ENCODE data around the gene GSTM4.
"Not testable (repeated sequence)": the region's sequence is repeated elsewhere in the genome, so short reads cannot be mapped to it uniquely, and the experiment has no call there.

GSTM4 gene

DNA sequence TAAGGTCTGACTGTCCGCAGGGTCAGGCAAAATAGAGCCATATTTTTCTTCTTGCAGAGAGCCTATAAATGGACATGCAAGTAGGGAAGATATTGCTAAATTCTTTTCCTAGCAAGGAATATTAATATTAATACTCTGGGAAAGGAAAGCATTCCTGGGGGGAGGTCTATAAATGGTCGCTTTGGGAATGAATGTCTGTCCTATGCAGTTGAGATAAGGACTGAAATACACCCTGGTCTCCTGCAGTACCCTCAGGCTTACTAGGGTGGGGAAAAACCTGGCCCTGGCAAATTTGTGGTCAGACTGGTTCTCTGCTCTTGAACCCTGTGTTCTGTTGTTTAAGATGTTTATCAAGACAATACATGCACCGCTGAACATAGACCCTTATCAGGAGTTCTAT lies 47.0 kb downstream of the GSTM4 start:
- H3K9me3 Mint-ChIP-seq, H3K36me3 Mint-ChIP-seq, H3K27ac Mint-ChIP-seq, DNase-seq, H3K4me1 Mint-ChIP-seq, H3K4me3 Mint-ChIP-seq, H3K27me3 Mint-ChIP-seq: not testable (repeated sequence)
- CTCF ChIA-PET, result interaction anchor here (1.1 kb wide), 1 partner anchor 59 kb away, joined by 3 read pairs; no protein-coding TSS in a partner anchor

DNA sequence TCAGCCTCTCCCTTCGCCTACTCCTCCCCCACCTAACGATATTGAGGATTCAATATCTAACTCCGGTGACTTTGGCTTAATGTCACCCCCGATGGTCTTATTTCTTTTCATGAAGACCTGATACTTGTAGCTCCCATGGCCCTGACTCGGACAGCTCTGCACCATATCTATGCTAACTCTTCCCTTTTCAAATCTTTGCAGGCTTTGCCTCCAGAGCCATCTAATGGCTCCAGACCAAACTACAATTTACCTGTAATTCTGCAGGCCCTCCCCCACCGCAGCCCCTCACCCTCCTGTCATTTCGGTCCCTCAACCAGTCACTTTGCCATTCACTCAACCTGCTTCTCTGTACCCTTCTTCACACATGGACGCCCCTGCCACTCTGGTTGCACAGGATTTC lies 48.3 kb downstream of the GSTM4 start:
- Mint-ChIP-seq H3K27ac (no peak overlapping the region), H3K9me3 (peaks cover 8% of the 10 kb centered on the region), H3K4me3 (no peak overlapping the region), H3K36me3 (no peaks in the 10 kb centered on the region), H3K27me3 (no peaks in the 10 kb centered on the region), H3K4me1 (no peaks in the 10 kb centered on the region)
- CTCF ChIA-PET, result interaction anchor here (1.1 to 2.1 kb wide), 2 partner anchors 61 to 64 kb away, joined by 3 to 7 read pairs; no protein-coding TSS in a partner anchor
- DNase-seq, result no peak

DNA sequence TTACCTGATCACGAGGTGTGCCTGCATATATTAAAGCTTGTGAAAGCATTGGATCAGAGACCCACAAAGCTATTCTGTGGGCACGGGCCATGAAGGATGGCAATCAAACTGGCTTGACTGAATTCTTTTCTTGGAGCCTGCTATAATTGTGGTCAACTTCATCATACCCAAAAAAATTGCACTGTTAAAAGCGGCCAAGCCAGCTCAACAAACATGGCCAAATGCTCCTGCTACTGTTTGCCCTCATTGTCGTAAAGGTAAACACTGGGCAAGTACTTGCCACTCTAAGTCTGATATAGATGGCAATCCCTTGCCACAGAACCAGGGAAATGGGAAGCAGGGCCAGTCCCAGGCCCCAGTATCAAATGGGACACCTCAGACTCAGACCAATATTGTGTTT lies 49.5 kb downstream of the GSTM4 start:
- no peak overlapping the region for H3K4me3 Mint-ChIP-seq
- no peaks in the 10 kb centered on the region for H3K27me3 Mint-ChIP-seq
- no peak for DNase-seq
- CTCF ChIA-PET, result interaction anchor here (2.1 kb wide), 1 partner anchor 65 kb away, joined by 7 read pairs; no protein-coding TSS in a partner anchor
- no peaks in the 10 kb centered on the region for H3K36me3 Mint-ChIP-seq
- peaks cover 13% of the 10 kb centered on the region for H3K9me3 Mint-ChIP-seq
- H3K27ac Mint-ChIP-seq, result no peak overlapping the region
- H3K4me1 Mint-ChIP-seq, result no peaks in the 10 kb centered on the region

DNA sequence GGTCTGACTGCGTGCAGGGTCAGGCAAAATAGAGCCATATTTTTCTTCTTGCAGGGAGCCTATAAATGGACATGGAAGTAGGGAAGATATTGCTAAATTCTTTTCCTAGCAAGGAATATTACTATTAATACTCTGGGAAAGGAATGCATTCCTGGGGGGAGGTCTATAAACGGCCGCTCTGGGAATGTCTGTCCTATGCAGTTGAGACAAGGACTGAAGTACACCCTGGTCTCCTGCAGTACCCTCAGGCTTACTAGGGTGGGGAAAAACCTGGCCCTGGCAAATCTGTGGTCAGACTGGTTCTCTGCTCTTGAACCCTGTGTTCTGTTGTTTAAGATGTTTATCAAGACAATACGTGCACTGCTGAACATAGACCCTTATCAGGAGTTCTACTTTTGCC lies 53.0 kb downstream of the GSTM4 start:
- peaks cover 22% of the 10 kb centered on the region for H3K27me3 Mint-ChIP-seq
- CTCF ChIA-PET, result interaction anchor here (0.7 kb wide), 1 partner anchor 69 kb away, joined by 4 read pairs; no protein-coding TSS in a partner anchor
- peaks cover 11% of the 10 kb centered on the region for H3K9me3 Mint-ChIP-seq
- H3K36me3 Mint-ChIP-seq, H3K4me3 Mint-ChIP-seq, DNase-seq, H3K4me1 Mint-ChIP-seq, H3K27ac Mint-ChIP-seq: not testable (repeated sequence)

DNA sequence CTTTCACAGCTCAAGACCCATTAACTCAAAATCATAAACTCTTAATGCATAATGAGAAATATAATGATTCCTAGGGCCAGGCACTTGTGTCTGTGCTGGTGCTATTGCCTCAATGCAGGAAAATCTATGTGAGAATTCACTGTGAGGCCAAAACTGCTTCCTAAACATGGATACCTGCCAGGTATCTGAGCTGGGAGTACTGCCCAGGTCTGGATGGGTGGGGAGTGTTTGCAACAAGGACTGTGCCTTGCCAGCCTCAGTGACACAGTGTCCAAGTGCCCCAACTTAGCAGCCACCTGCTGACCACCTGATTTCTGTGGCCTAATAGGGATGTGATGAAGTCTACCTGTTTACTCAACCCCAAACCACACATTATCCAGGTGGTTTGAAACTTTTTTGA lies 53.9 kb downstream of the GSTM4 start:
- H3K9me3 Mint-ChIP-seq, result peaks cover 11% of the 10 kb centered on the region
- CTCF ChIA-PET, result interaction anchor here (0.7 kb wide), 1 partner anchor 69 kb away, joined by 4 read pairs; no protein-coding TSS in a partner anchor
- H3K27ac Mint-ChIP-seq, result not testable (repeated sequence)

More for the DNA sequence above, 53.9 kb downstream of the GSTM4 start:
- peaks cover 31% of the 10 kb centered on the region for H3K27me3 Mint-ChIP-seq
- not testable (repeated sequence) for H3K36me3 Mint-ChIP-seq, H3K4me3 Mint-ChIP-seq, DNase-seq, H3K4me1 Mint-ChIP-seq

Measured in activated naive CD4-positive, alpha-beta T cell treated with anti-CD3 and anti-CD28 coated beads, Interleukin-2, amount 10 ng/mL, durations not matched to agents 7 days and 5 days (primary cell).